Epithelial cell of alveolus of lung (primary cell): ENCODE measurements around the gene PLVAP. TPM values are rescaled to one million over a fixed set of nuclear protein-coding genes. Genes with fewer than 3 reads are reported as not detected.

Source experiments
- total RNA-seq: library from RNA; depleted of rRNA; stranded (reverse); fragments of >200 nt; gene quantifications from 2 replicates; pipeline ENCODE4 v1.2.1, GENCODE V29; 2015

PLVAP gene
- total RNA-seq = 1.3 TPM in 1 of 2 replicates, not detected in the other

GRCh38 chr19:17376935-17377600 is at the start of gene PLVAP:
Gene PLVAP, minus strand, starts transcription at chr19:17377342. Its CDS starts 54 bp downstream, at chr19:17377288.

GRCh38 chr19:17419621-17420474 is 42.7 kb upstream of the PLVAP start, which contains the start of gene MVB12A:
Gene MVB12A, plus strand, starts transcription at chr19:17420047. Its CDS starts 89 bp downstream, at chr19:17420136.

GRCh38 chr19:17405250-17406045 is 28.3 kb upstream of the PLVAP start, which contains the start of gene BST2:
Gene BST2, minus strand, starts transcription at chr19:17405630. Its CDS starts 55 bp downstream, at chr19:17405575.

GRCh38 chr19:17393914-17394313 is 16.8 kb upstream of the PLVAP start, which contains the start of gene CCDC194:
Gene CCDC194, minus strand, starts transcription at chr19:17394196. Its CDS starts 38 bp downstream, at chr19:17394158.

GRCh38 chr19:17336872-17337674 is 40.1 kb downstream of the PLVAP start, which contains the start of gene GTPBP3:
Gene GTPBP3, plus strand, starts transcription at chr19:17337553. Its CDS starts 59 bp downstream, at chr19:17337612.

GRCh38 chr19:17334414-17335409 is 42.4 kb downstream of the PLVAP start, which contains the start of gene ANO8:
Gene ANO8, minus strand, starts transcription at chr19:17334855. Its CDS starts 185 bp downstream, at chr19:17334670.

GRCh38 chr19:17309198-17309964 is 67.8 kb downstream of the PLVAP start, which contains the start of gene DDA1:
Gene DDA1, plus strand, starts transcription at chr19:17309563. Its CDS starts 92 bp downstream, at chr19:17309655.

GRCh38 chr19:17305517-17306284 is 71.4 kb downstream of the PLVAP start, which contains the start of gene MRPL34:
Gene MRPL34, plus strand, starts transcription at chr19:17305872. Its CDS starts 21 bp downstream, at chr19:17305893.

GRCh38 chr19:17303167-17303939 is 73.8 kb downstream of the PLVAP start, which contains the start of gene ABHD8:
Gene ABHD8, minus strand, starts transcription at chr19:17303425. Its CDS starts 1,809 bp downstream, at chr19:17301616.

Other genes starting within 250 kb of the PLVAP start
- gene USE1, start 162.0 kb downstream of the PLVAP start, total RNA-seq = 28.7 and 43.4 TPM in 2 replicates
- 20.2 and 28.4 TPM in 2 replicates for gene OCEL1, start 151.1 kb downstream of the PLVAP start, total RNA-seq
- 76.9 and 86.4 TPM in 2 replicates for gene NR2F6, start 131.4 kb downstream of the PLVAP start, total RNA-seq
- 0.26 TPM in 1 of 2 replicates, not detected in the other for gene USHBP1, start 112.6 kb downstream of the PLVAP start, total RNA-seq
- gene BABAM1, start 109.9 kb downstream of the PLVAP start, total RNA-seq = 70.1 and 93.5 TPM in 2 replicates
- 0.39 and 0.96 TPM in 2 replicates for gene ANKLE1, start 95.4 kb downstream of the PLVAP start, total RNA-seq
- 16.2 and 40.7 TPM in 2 replicates for gene ABHD8, start 73.9 kb downstream of the PLVAP start, total RNA-seq
- gene MRPL34, start 71.5 kb downstream of the PLVAP start, total RNA-seq = 48.2 and 57.6 TPM in 2 replicates
- gene DDA1, start 67.8 kb downstream of the PLVAP start, total RNA-seq = 18.8 and 22.9 TPM in 2 replicates
- gene ANO8, start 42.5 kb downstream of the PLVAP start, total RNA-seq = 4.3 and 5.6 TPM in 2 replicates
- 11.2 and 18.1 TPM in 2 replicates for gene GTPBP3, start 39.8 kb downstream of the PLVAP start, total RNA-seq
- gene CCDC194, start 16.9 kb upstream of the PLVAP start, total RNA-seq = not detected in 2 replicates
- 2.8 and 6.7 TPM in 2 replicates for gene BST2, start 28.3 kb upstream of the PLVAP start, total RNA-seq
- gene MVB12A, start 42.7 kb upstream of the PLVAP start, total RNA-seq = 91.5 and 97.4 TPM in 2 replicates
- gene TMEM221, start 71.3 kb upstream of the PLVAP start, total RNA-seq = 0.13 and 0.64 TPM in 2 replicates
- gene NXNL1, start 83.6 kb upstream of the PLVAP start, total RNA-seq = not detected in 2 replicates
- gene SLC27A1, start 93.2 kb upstream of the PLVAP start, total RNA-seq = 10.5 and 25.4 TPM in 2 replicates
- gene PGLS, start 134.3 kb upstream of the PLVAP start, total RNA-seq = 97.4 and 107 TPM in 2 replicates
- gene COLGALT1, start 178.3 kb upstream of the PLVAP start, total RNA-seq = 89.3 and 209 TPM in 2 replicates